Gastroesophageal sphincter (tissue), 4 donors: ENCODE measurements around the gene KLHL21. TPM values are rescaled to one million over a fixed set of nuclear protein-coding genes. Genes with fewer than 3 reads are reported as not detected.
A peak's percentile ranks its signal among the peaks of the same experiment; 100 is the strongest.

Experiments
- ATAC-seq: fragments of 150-250 bp; one replicate; pipeline ENCODE4 v1.9.1; 2016; ENCODE audit warnings: mild to moderate bottlenecking, moderate library complexity
- H3K27ac ChIP-seq, 4 donors: fragments of 200-600 bp; sonication (generic) in 3 of 4; 1 replicate in 3 of 4; 2 replicates in 1 of 4; pipeline ENCODE4 v1.5.1; 2016 to 2019
- H3K27me3 ChIP-seq: fragments of 200-600 bp; sonication (generic); one replicate; pipeline ENCODE4 v1.5.1; 2019
- H3K36me3 ChIP-seq, 2 donors: fragments of 200-600 bp; sonication (generic); one replicate each; pipeline ENCODE4 v1.5.1; 2019; ENCODE audit warnings: control low read depth in 1 of 2
- H3K4me1 ChIP-seq, 3 donors: fragments of 200-600 bp; sonication (generic); 1 replicate in 2 of 3; 2 replicates in 1 of 3; pipeline ENCODE4 v1.5.1; 2016 to 2019; ENCODE audit warnings: control low read depth in 2 of 3
- H3K4me3 ChIP-seq, 2 donors: fragments of 200-600 bp; sonication (generic); one replicate each; pipeline ENCODE4 v1.5.1; 2019; ENCODE audit warnings: mild to moderate bottlenecking in 1 of 2, moderate library complexity in 1 of 2
- H3K9me3 ChIP-seq, 3 donors: fragments of 200-600 bp; sonication (generic); one replicate each; pipeline ENCODE4 v1.5.1; 2017 to 2019; ENCODE audit warnings: control low read depth in 2 of 3
- CTCF ChIP-seq, 4 experiments: fragments of 200-600 bp in 2 of 4; fragments of 450-650 bp in 2 of 4; sonication (generic) in 1 of 4; IDR thresholded peaks; one replicate each; pipeline ENCODE4 v1.5.1; 2017 to 2019; ENCODE audit warnings: antibody characterized with exemption in 4 of 4, mild to moderate bottlenecking in 2 of 4, moderate library complexity in 2 of 4
- EP300 ChIP-seq: sonication (generic); formaldehyde crosslinking; IDR thresholded peaks from one replicate; pipeline ENCODE4 v1.6.1; 2017; ENCODE audit warnings: antibody characterized with exemption, mild to moderate bottlenecking
- POLR2A ChIP-seq, 2 donors: fragments of 450-650 bp; IDR thresholded peaks; one replicate each; pipeline ENCODE4 v1.6.1; 2017; ENCODE audit warnings: antibody characterized with exemption in 2 of 2, mild to moderate bottlenecking in 2 of 2, moderate library complexity in 1 of 2
- POLR2AphosphoS5 ChIP-seq: sonication (generic); formaldehyde crosslinking; IDR thresholded peaks from one replicate; pipeline ENCODE4 v1.6.1; 2017; ENCODE audit warnings: antibody characterized with exemption
- WGBS, 2 donors: methylation state at CpG; one replicate each; pipeline ENCODE4 v1.1.5; 2018; ENCODE audit warnings: low coverage in 1 of 2; 5-methylcytosine and 5-hydroxymethylcytosine counted together
- total RNA-seq, 4 donors: library from RNA; depleted of rRNA; stranded (reverse); fragments of >200 nt; gene quantifications; one replicate each; pipeline ENCODE4 v1.1.0, GENCODE V29; 2016

The KLHL21 gene
- total RNA-seq, 4 donors from 2014 or later = 83.6 to 131 (median 101) TPM

GRCh38 chr1:6612641-6613360 is 10.1 kb upstream of the KLHL21 start:
- peaks cover 0 to 69% (median 11%) of the 10 kb centered on the region in 3 donors for H3K4me1 ChIP-seq

GRCh38 chr1:6603915-6604558 is 1.4 kb upstream of the KLHL21 start:
- WGBS, 2 donors = 3 to 4% methylated on average over 11 to 14 of the region's 19 CpGs
- peak overlapping the region; percentile 53 to 99 for H3K4me3 ChIP-seq
- TF ChIP-seq POLR2A (IDR thresholded peaks at IDR 0.05) (no peak), EP300 (peak; percentile 36), CTCF (IDR thresholded peaks at IDR 0.05) (peak in 3 of 4 experiments; percentile 20 to 42 (median 30)), POLR2AphosphoS5 (peak; percentile 86)
- no peaks in the 10 kb centered on the region for H3K9me3 ChIP-seq
- H3K27me3 ChIP-seq = no peaks in the 10 kb centered on the region
- H3K27ac ChIP-seq = peak overlapping the region; percentile 87 to 100 (median 98)
- H3K4me1 ChIP-seq = peaks cover 3 to 70% (median 26%) of the 10 kb centered on the region in 3 donors
- H3K36me3 ChIP-seq = peaks cover 0 to 7% of the 10 kb centered on the region in 2 donors
- ATAC-seq = peak; percentile 52

More at GRCh38 chr1:6612641-6613360, 10.1 kb upstream of the KLHL21 start:
- Histone ChIP-seq H3K27ac (peak overlapping the region; percentile 90 to 99 (median 97)), H3K27me3 (no peaks in the 10 kb centered on the region), H3K9me3 (no peaks in the 10 kb centered on the region), H3K4me3 (peak overlapping the region; percentile 79 to 89), H3K36me3 (peaks cover 0 to 7% of the 10 kb centered on the region in 2 donors)
- ATAC-seq = peak; percentile 78
- TF ChIP-seq CTCF (IDR thresholded peaks at IDR 0.05) (peak in 1 of 4 experiments; percentile 7), EP300 (no peak), POLR2AphosphoS5 (peak; percentile 45), POLR2A (IDR thresholded peaks at IDR 0.05) (peak; percentile 80 to 81)
- 0% methylated on average over 9 to 12 of the region's 67 CpGs for WGBS, 2 donors

DNA sequence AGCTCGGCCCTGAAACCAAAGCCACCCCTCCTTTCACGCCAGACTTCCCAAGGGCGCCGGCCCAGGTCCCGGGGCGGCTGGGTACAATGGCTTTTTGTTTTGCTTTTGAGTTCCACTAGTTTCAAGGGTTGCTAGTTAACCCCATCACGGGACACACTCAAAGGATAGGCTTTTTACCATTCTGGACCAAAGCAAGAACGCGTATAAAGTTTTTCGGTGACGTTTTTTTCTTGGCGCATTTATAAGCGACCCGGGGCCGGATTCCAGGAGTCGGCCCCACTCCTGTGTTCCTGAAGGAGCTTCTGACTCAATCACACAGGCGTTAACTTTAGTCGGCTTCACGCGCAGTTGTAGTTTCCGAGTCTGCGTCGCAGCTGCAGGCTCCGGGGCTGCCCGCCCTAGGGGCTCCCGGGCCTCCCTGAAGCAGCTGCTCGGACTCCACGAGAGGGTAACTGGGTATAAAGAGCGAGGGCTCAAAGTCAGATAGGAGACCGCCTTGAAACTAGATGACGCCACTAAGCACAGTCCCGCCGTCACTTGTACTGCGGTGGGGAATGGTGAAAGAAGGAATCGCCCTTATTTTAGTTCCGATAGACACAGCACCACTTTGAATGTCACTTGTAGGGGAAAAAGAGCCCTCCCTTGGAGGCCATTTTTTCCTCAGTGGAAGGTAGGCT is 707 bp upstream of the KLHL21 start:
- H3K9me3 ChIP-seq = no peaks in the 10 kb centered on the region
- H3K27me3 ChIP-seq = no peaks in the 10 kb centered on the region
- peak overlapping the region; percentile 53 to 99 for H3K4me3 ChIP-seq
- H3K4me1 ChIP-seq = peaks cover 3 to 70% (median 32%) of the 10 kb centered on the region in 3 donors
- peaks cover 0 to 14% of the 10 kb centered on the region in 2 donors for H3K36me3 ChIP-seq
- 0% methylated on average over 8 to 23 of the region's 36 CpGs for WGBS, 2 donors
- TF ChIP-seq EP300 = no peak
- TF ChIP-seq POLR2AphosphoS5 = peak; percentile 75
- TF ChIP-seq CTCF (IDR thresholded peaks at IDR 0.05) = no peak
- peak; percentile 13 to 38 for TF ChIP-seq POLR2A (IDR thresholded peaks at IDR 0.05)
- ATAC-seq = peak; percentile 29
- peak overlapping the region; percentile 87 to 100 (median 98) for H3K27ac ChIP-seq

- H3K4me1 ChIP-seq = peaks cover 3 to 71% (median 45%) of the 10 kb centered on the region in 3 donors
- WGBS, 2 donors = no CpG with 5 or more reads among the region's 103 CpGs
These were observed 573 bp downstream of the KLHL21 start for GRCh38 chr1:6601923-6602668.

More at GRCh38 chr1:6601923-6602668, 573 bp downstream of the KLHL21 start:
- Histone ChIP-seq H3K27me3 (no peaks in the 10 kb centered on the region), H3K27ac (peak overlapping the region; percentile 87 to 100 (median 98)), H3K36me3 (peaks cover 0 to 26% of the 10 kb centered on the region in 2 donors), H3K9me3 (no peaks in the 10 kb centered on the region), H3K4me3 (peak overlapping the region; percentile 53 to 99)
- ATAC-seq = peak; percentile 5
- TF ChIP-seq CTCF (IDR thresholded peaks at IDR 0.05) (peak in 3 of 4 experiments; percentile 4 to 15 (median 10)), POLR2A (IDR thresholded peaks at IDR 0.05) (no peak), EP300 (no peak), POLR2AphosphoS5 (peak; percentile 27)
